HCT116 (cell line): Measurements from ENCODE around the gene TBC1D2. TPM values are rescaled to one million over a fixed set of nuclear protein-coding genes. Genes with fewer than 3 reads are reported as not detected.

ENCODE experiments used
- ATAC-seq: fragments of 200-7000 bp; cut with Tn5 transposase; 2 replicates; pipeline ENCODE4 v1.9.1; 2020; ENCODE audit warnings: mild to moderate bottlenecking, moderate library complexity
- BruUV-seq: library from RNA; stranded (reverse); fragments of 400-500 nt; replicated peaks from 2 replicates; lab custom pipeline; 2021; lab: Mats Ljungman, UMichigan
- CTCF ChIA-PET: fragments of 300-600 bp; sonication (Branson Sonifier 250); formaldehyde crosslinking; loops from one replicate; lab custom pipeline; 2021; ENCODE audit warnings: antibody characterized with exemption; lab: Charles Lee
- POLR2A ChIA-PET: fragments of 300-600, 350-600 bp; sonication (Branson Sonifier 250); formaldehyde crosslinking; loops from one replicate; lab custom pipeline; 2021; ENCODE audit warnings: antibody characterized with exemption; lab: Charles Lee
- RAD21 ChIA-PET, 2 experiments: fragments of 300-600 bp; sonication (Branson Sonifier 250); formaldehyde crosslinking; loops; one replicate each; lab custom pipeline; 2023; ENCODE audit warnings: low total read pairs in 2 of 2; ENCODE audit not compliant: uncharacterized antibody in 2 of 2, unreplicated experiment in 2 of 2, low non-redundant PET in 1 of 2; lab: Charles Lee
- DNase-seq: peaks from one replicate; pipeline ENCODE4 v3.0.0-alpha.2; 2010; ENCODE audit warnings: low read depth, low spot score
- H2AFZ ChIP-seq: fragments of 200-600 bp; shearing (Covaris generic), sonication (generic); 2 replicates; pipeline ENCODE4 v1.6.1; 2017; ENCODE audit warnings: low read depth, mixed run types, mixed read lengths, antibody characterized with exemption, low read length; ENCODE audit not compliant: poor library complexity, severe bottlenecking
- H3K27ac ChIP-seq: 2 replicates; pipeline ENCODE4 v1.5.1; 2012; ENCODE audit warnings: low read depth, low read length
- H3K27me3 ChIP-seq: fragments of 200-600 bp; sonication (generic); 2 replicates; pipeline ENCODE4 v1.6.1; 2016; ENCODE audit warnings: mixed run types, low read length, mixed read lengths; ENCODE audit not compliant: insufficient read depth
- H3K36me3 ChIP-seq, 2 experiments: fragments of 200-500 bp in 1 of 2; fragments of 200-600 bp in 1 of 2; sonication (Bioruptor generic) in 1 of 2; sonication (generic) in 1 of 2; 2 replicates each; pipeline versions ENCODE4 v1.5.1 to v1.6.1; 2014 to 2016; ENCODE audit warnings: low read length in 2 of 2, inconsistent platforms in 1 of 2, mixed read lengths in 1 of 2, mixed run types in 1 of 2; ENCODE audit not compliant: insufficient read depth in 2 of 2, control insufficient read depth in 1 of 2
- H3K4me1 ChIP-seq, 2 experiments: fragments of 200-600 bp in 1 of 2; sonication (generic) in 1 of 2; 2 replicates each; pipeline versions ENCODE4 v1.5.1 to v1.6.1; 2012 to 2017; ENCODE audit warnings: low read length in 2 of 2, inconsistent platforms in 1 of 2, mild to moderate bottlenecking in 1 of 2, mixed read lengths in 1 of 2, mixed run types in 1 of 2, moderate library complexity in 1 of 2; ENCODE audit not compliant: insufficient read depth in 2 of 2, control insufficient read depth in 1 of 2
- H3K4me2 ChIP-seq: fragments of 200-600 bp; sonication (generic); 2 replicates; pipeline ENCODE4 v1.6.1; 2017; ENCODE audit warnings: mixed run types, low read length, mixed read lengths
- H3K4me3 ChIP-seq, 2 experiments: fragments of 200-600 bp in 1 of 2; sonication (generic) in 1 of 2; replicated peaks in 1 of 2; 2 replicates each; pipeline ENCODE4 v1.5.1; 2011 to 2016; ENCODE audit warnings: low read length in 2 of 2, control low read depth in 1 of 2, low read depth in 1 of 2, mild to moderate bottlenecking in 1 of 2, mixed read lengths in 1 of 2, mixed run types in 1 of 2
- H3K79me2 ChIP-seq: fragments of 200-600 bp; sonication (generic); 2 replicates; pipeline ENCODE4 v1.6.1; 2017; ENCODE audit warnings: mild to moderate bottlenecking, mixed run types, low read length, moderate library complexity, mixed read lengths; ENCODE audit not compliant: insufficient read depth
- H3K9ac ChIP-seq: fragments of 200-600 bp; sonication (generic); 2 replicates; pipeline ENCODE4 v1.6.1; 2016; ENCODE audit warnings: low read length, mixed read lengths
- H3K9me2 ChIP-seq: fragments of 200-600 bp; sonication (generic), shearing (Covaris generic); 2 replicates; pipeline ENCODE4 v1.6.1; 2017; ENCODE audit warnings: mixed run types, mild to moderate bottlenecking, moderate library complexity; ENCODE audit not compliant: insufficient read depth
- H3K9me3 ChIP-seq, 2 experiments: fragments of 200-500 bp in 1 of 2; fragments of 200-600 bp in 1 of 2; sonication (Bioruptor generic) in 1 of 2; sonication (generic) in 1 of 2; 2 replicates each; pipeline ENCODE4 v1.6.1; 2014 to 2017; ENCODE audit warnings: low read length in 2 of 2, mixed read lengths in 2 of 2, inconsistent platforms in 1 of 2, low read depth in 1 of 2, mild to moderate bottlenecking in 1 of 2, mixed run types in 1 of 2, moderate library complexity in 1 of 2; ENCODE audit not compliant: control insufficient read depth in 1 of 2, insufficient read depth in 1 of 2
- H4K20me1 ChIP-seq: fragments of 200-600 bp; sonication (generic), shearing (Covaris generic); 2 replicates; pipeline ENCODE4 v1.6.1; 2017; ENCODE audit warnings: mixed run types, mild to moderate bottlenecking, moderate library complexity; ENCODE audit not compliant: insufficient read depth
- ATF3 ChIP-seq: IDR thresholded peaks from 2 replicates; pipeline ENCODE4 v1.6.1; 2012
- CBX3 ChIP-seq: IDR thresholded peaks from 2 replicates; pipeline ENCODE4 v1.6.1; 2012; ENCODE audit warnings: low read depth
- EGR1 ChIP-seq: IDR thresholded peaks from 2 replicates; pipeline ENCODE4 v1.6.1; 2012; ENCODE audit warnings: low read depth
- ELF1 ChIP-seq: IDR thresholded peaks from 2 replicates; pipeline ENCODE4 v1.6.1; 2012; ENCODE audit warnings: low read depth, borderline replicate concordance
- EZH2phosphoT487 ChIP-seq: fragments of 200-600 bp; IDR thresholded peaks from 2 replicates; pipeline ENCODE4 v1.6.1; 2018; ENCODE audit warnings: antibody characterized with exemption, borderline replicate concordance
- FOSL1 ChIP-seq: IDR thresholded peaks from 2 replicates; pipeline ENCODE4 v1.6.1; 2012; ENCODE audit warnings: low read depth
- MAX ChIP-seq: IDR thresholded peaks from 2 replicates; pipeline ENCODE4 v1.6.1; 2012
- POLR2A ChIP-seq: IDR thresholded peaks from 2 replicates; pipeline ENCODE4 v1.7.0; 2011; ENCODE audit warnings: borderline replicate concordance; ENCODE audit not compliant: insufficient read depth, insufficient read length; ENCODE audit errors: extremely low read depth
- POLR2AphosphoS5 ChIP-seq: IDR thresholded peaks from 2 replicates; pipeline ENCODE4 v1.6.1; 2011; ENCODE audit warnings: mild to moderate bottlenecking, low read depth, low read length, moderate library complexity
- RAD21 ChIP-seq: IDR thresholded peaks from 2 replicates; pipeline ENCODE4 v1.6.1; 2012; ENCODE audit warnings: low read depth, mild to moderate bottlenecking
- SIN3A ChIP-seq: IDR thresholded peaks from 2 replicates; pipeline ENCODE4 v1.6.1; 2012; ENCODE audit warnings: low read depth
- SRF ChIP-seq: IDR thresholded peaks from 2 replicates; pipeline ENCODE4 v1.6.1; 2012; ENCODE audit warnings: low read depth
- YY1 ChIP-seq: IDR thresholded peaks from 2 replicates; pipeline ENCODE4 v1.6.1; 2011; ENCODE audit warnings: low read length, low read depth, moderate library complexity, mild to moderate bottlenecking; ENCODE audit not compliant: insufficient replicate concordance; ENCODE audit errors: extremely low read depth
- ZBTB33 ChIP-seq: IDR thresholded peaks from 2 replicates; pipeline ENCODE4 v1.6.1; 2011; ENCODE audit warnings: mild to moderate bottlenecking, low read length, moderate library complexity; ENCODE audit not compliant: insufficient replicate concordance; ENCODE audit errors: extremely low read depth
- ZFX ChIP-seq: fragments of 450-650 bp; IDR thresholded peaks from 2 replicates; pipeline ENCODE4 v1.6.1; 2017
- ZNF274 ChIP-seq: fragments of 200-500 bp; sonication (Bioruptor generic); IDR thresholded peaks from 2 replicates; pipeline ENCODE4 v1.6.1; 2014; ENCODE audit warnings: mild to moderate bottlenecking, low read depth, low read length, inconsistent platforms
- intact Hi-C: fragments of 100-400 bp; cut with micrococcal nuclease; formaldehyde crosslinking; loops from 2 replicates; pipeline ENCODE4 v1.10.0; 2022
- total RNA-seq: library from RNA; stranded (reverse); gene quantifications from one replicate; pipeline ENCODE4 v1.2.1, GENCODE V29; 2021; ENCODE audit not compliant: unreplicated experiment
- TF ChIP-seq, protein P1 (sequence below): IDR thresholded peaks from 2 replicates; pipeline ENCODE4 v1.6.1; 2012; ENCODE audit warnings: low read depth

The TBC1D2 gene
- total RNA-seq, 1 experiment from 2014 or later: 9.8 TPM

DNA sequence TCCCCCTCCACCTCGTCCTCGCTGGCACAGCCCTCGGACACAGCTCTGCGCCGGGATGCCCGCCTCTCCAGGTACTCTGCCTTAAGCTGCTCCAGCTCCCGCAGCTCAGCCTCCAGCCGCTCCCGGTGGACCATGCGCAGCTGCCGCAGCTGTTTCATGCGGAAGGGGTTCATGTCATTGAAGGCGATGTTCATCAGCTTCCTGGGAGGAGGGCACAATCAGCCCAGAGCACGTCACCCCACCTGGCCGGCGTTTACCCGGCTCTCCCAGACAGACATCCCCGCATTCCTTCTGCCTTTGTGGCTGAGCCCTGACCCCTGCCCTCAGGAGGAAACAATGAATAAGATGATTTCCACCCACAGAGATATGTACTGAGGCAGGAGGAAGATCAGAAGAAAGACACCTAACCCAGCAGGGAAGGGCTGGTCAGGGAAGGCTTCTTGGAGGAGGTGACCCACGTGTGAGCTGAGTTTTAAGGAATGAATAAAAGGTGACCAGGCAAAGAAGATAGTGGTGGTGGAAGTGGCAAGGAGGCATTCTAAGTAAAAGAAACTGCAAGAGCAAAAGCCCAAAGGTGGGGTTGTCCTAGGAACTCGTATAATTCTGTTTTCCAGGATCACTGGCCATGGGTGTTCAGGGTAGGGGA, 55.9 kb downstream of the TBC1D2 start (continued):
- TF ChIP-seq FOSL1 (no peak), SIN3A (no peak)
- TF ChIP-seq, protein P1, sequence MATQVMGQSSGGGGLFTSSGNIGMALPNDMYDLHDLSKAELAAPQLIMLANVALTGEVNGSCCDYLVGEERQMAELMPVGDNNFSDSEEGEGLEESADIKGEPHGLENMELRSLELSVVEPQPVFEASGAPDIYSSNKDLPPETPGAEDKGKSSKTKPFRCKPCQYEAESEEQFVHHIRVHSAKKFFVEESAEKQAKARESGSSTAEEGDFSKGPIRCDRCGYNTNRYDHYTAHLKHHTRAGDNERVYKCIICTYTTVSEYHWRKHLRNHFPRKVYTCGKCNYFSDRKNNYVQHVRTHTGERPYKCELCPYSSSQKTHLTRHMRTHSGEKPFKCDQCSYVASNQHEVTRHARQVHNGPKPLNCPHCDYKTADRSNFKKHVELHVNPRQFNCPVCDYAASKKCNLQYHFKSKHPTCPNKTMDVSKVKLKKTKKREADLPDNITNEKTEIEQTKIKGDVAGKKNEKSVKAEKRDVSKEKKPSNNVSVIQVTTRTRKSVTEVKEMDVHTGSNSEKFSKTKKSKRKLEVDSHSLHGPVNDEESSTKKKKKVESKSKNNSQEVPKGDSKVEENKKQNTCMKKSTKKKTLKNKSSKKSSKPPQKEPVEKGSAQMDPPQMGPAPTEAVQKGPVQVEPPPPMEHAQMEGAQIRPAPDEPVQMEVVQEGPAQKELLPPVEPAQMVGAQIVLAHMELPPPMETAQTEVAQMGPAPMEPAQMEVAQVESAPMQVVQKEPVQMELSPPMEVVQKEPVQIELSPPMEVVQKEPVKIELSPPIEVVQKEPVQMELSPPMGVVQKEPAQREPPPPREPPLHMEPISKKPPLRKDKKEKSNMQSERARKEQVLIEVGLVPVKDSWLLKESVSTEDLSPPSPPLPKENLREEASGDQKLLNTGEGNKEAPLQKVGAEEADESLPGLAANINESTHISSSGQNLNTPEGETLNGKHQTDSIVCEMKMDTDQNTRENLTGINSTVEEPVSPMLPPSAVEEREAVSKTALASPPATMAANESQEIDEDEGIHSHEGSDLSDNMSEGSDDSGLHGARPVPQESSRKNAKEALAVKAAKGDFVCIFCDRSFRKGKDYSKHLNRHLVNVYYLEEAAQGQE: no peak

- H2AFZ ChIP-seq: no peak overlapping the region
- no TSS peak for BruUV-seq
- no peaks in the 10 kb centered on the region for H3K79me2 ChIP-seq
- ATAC-seq (no peak), DNase-seq (no peak)
- ChIA-PET POLR2A (no interaction called here), RAD21 (no interaction called here), CTCF (no interaction called here)
- no peaks in the 10 kb centered on the region for H3K9me3 ChIP-seq
- no peaks in the 10 kb centered on the region for H3K36me3 ChIP-seq
- intact Hi-C loops: no loop called here
- no peaks in the 10 kb centered on the region for H4K20me1 ChIP-seq
- peaks cover 0 to 20% of the 10 kb centered on the region in 2 experiments; a peak in 2 of 4 replicates for H3K4me1 ChIP-seq
- no peak overlapping the region for H3K27ac ChIP-seq
- no peak overlapping the region for H3K4me2 ChIP-seq
- H3K27me3 ChIP-seq: no peaks in the 10 kb centered on the region
- no peak overlapping the region for H3K4me3 ChIP-seq
- no peak overlapping the region for H3K9ac ChIP-seq
- H3K9me2 ChIP-seq: no peaks in the 10 kb centered on the region
- no peak for TF ChIP-seq RAD21
- TF ChIP-seq CBX3: no peak
- TF ChIP-seq SIN3A: no peak
- no peak for TF ChIP-seq YY1
- TF ChIP-seq ZFX: no peak
- no peak for TF ChIP-seq ATF3
- TF ChIP-seq FOSL1: no peak
- TF ChIP-seq ELF1: no peak
- no peak for TF ChIP-seq POLR2A
- no peak for TF ChIP-seq ZBTB33
- TF ChIP-seq MAX: no peak
- no peak for TF ChIP-seq EGR1
- TF ChIP-seq EZH2phosphoT487: no peak
- no peak for TF ChIP-seq ZNF274
- TF ChIP-seq SRF: no peak
- no peak for TF ChIP-seq POLR2AphosphoS5
Observed at GRCh38 chr9:98195671-98196070, 59.8 kb downstream of the TBC1D2 start.
